ENCODE data around the gene GLIPR1L1. TPM values are rescaled to one million over a fixed set of nuclear protein-coding genes. Genes with fewer than 3 reads are reported as not detected.

Gene GLIPR1L1
- total RNA-seq, 1 donor from 2014 or later = not detected

DNA sequence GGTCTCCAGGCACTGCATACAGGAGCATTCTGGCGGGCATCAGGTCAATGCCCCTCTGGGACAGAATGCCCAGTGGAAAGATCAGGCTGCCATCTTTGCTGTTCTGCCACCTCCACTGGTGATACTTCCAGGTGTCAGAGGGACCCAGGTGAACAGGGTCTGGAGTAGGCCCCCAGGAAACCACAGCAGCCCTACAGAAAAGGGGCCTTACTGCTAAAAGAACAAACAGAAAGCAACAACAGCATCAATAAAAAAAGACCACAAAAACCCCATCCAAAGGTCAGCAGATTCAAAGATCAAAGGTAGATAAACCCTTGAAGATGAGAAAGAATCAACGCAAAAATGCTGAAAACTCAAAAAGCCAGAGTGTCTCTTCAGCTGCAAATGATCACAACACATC, 15.9 kb downstream of the GLIPR1L1 start:
- no peak for DNase-seq

DNA sequence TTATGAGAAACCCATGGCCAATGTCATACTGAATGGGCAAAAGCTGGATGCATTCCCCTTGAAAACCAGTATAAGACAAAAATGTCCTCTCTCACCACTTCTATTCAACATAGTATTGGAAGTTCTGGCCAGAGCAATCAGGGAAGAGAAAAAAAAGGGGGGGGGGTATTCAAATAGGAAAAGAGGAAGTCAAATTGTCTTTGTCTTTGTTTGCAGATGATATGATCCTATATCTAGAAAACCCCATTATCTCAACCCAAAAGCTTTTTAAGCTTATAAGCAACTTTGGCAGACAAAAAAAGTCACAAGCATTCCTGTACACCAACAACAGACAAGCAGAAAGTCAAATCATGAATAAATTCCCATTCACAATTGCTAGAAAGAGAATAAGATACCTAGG, 19.5 kb downstream of the GLIPR1L1 start:
- no peak for DNase-seq

DNA sequence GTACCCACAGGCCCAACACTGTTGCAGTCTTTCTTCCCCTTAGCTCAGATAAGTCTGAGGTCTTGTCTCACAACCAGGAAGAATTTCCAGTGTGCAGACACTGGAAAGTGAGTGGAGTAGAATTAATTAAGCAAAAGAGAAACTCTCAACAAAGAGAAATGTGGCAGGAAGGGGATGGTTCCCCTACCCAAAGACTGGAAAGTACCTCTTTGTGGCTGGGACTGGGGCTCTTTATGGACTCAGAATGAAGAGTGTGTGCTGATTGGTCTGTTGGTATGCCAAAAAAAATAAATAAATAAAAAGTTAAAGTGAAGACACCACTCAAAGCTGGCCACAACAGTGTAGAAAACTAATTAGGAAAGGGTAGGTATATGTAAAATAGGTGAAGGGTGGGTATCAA, 26.4 kb downstream of the GLIPR1L1 start:
- no peak for DNase-seq

DNA sequence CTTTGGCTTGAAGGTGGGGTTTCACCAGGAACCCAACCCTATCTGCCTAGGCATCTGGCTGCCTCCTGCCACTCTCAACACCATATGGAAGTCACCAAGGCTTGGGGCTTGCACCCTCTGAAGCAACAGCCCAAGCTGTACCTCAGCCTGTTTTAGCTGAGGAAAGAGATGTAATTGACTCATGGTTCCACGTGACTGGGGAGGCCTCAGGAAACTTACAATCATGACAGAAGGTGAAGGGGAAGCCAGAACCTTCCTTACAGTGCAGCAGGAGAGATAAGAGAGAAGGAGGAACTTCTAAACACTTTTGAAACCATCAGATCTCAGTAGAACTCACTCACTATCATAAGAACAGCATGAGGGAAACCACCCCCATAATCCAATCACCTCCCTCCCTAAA, 26.9 kb downstream of the GLIPR1L1 start:
- DNase-seq = no peak

DNA sequence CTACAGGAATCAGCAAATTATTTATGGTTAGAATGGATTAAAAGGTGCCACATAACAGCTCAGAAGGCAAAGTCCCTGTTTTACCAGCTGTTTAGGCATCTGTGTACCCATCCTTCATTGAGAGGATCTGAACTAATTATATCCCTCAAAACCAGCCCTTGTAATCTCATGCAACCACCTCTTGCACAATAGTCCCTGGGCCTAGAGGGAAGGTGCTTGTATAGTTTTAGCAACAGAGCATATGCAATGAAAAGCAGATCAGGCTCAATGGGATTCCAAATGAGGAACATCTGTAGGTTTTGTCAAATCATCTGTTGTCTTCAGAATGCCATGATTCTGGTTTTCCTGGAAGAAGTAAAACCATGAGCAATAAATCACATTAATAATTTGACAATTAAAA, 30.4 kb downstream of the GLIPR1L1 start:
- DNase-seq = no peak

DNA sequence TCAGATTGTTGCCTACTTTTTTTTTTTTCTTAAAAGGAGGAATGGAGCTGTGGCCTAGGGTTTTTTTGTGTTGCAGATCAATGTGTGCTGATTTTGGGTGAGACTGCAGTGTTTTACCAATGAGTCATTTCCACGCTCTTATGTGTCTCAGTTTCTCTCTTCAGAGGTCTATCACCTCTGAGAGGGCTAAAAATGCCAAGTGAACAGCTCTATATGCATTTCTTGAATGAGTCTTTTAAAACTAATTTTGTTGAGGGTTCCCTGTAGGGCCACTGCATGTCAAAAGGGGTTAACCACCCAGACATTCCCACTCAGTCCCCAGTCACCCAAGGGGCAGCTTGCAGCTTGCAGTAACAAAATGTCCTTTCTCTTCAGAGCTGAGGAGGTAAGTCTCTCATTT, 32.2 kb downstream of the GLIPR1L1 start:
- no peak for DNase-seq

DNA sequence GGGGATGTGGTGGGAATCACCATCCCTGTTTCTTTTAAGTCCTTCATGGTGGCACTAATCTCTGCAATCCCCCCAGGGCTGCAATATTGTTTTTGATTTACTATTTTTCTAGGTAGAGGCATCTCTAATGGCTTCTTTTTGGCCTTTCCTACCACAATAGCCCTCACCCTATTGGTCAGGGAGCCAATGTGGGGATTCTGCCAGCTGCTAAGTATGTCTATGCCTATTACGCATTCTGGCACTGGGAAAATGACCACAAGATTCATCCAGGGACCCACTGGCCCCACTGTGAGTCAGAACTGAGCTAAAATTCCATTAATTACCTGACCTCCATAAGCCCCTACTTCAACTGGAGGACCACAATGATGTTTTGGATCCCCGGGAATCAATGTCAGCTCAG, 40.5 kb downstream of the GLIPR1L1 start:
- no peak for DNase-seq

DNA sequence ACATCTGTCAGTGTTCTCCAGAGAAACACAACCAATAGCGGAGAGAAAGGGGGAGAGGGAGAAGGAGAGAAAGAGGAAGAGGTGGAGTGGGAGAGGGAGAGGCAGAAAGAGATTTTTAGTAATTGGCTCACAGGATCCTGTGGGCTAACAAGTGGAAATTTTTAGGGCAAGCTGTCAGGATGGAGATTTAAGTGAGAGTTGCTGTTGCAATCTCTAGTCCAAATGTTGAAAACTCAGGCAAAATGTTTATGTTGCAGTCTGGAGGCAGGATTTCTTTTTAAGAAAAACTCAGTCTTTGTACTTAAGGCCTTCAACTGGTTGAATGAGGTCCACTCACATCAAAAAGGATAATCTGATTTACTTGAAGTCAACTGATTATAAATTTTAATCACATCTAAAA, 43.9 kb downstream of the GLIPR1L1 start:
- DNase-seq = no peak

DNA sequence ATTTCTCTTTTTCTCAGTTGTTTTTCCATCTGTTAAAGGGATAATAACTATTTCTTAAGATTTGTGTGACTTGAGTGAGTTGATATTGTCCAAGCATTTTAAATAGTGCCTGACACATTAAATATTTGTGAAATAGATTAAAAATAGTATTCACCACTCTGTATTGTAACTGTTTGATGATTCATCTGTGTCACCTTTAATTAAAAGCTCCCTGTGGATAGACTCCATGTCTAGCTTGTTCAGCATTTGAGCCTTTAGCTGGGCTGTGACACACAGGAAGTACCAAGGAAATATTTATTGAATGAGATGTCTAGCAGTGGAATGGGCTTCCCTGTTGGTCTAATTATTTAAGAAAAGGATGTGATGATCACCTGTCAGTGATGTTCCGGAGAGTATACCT, 54.6 kb downstream of the GLIPR1L1 start:
- DNase-seq = no peak

DNA sequence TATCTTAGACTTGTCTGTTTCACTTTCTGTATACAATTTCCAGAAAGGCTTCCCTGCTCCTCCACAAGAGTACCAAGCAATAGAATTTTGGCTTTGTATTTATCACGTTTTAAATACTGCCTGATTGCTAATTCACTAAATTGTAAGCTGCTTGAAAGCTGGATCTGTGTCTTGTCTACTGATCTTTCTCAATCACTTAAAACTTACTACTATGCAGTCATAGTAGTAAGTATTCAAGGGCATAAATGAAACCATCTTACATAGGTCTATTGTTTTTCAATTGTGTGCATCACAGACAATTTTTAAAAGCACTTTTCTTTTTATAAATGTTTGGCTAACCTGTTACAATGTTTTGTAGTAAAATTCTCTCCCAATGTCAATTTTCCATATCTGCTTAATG, 55.2 kb downstream of the GLIPR1L1 start:
- DNase-seq = peak; percentile 1

DNA sequence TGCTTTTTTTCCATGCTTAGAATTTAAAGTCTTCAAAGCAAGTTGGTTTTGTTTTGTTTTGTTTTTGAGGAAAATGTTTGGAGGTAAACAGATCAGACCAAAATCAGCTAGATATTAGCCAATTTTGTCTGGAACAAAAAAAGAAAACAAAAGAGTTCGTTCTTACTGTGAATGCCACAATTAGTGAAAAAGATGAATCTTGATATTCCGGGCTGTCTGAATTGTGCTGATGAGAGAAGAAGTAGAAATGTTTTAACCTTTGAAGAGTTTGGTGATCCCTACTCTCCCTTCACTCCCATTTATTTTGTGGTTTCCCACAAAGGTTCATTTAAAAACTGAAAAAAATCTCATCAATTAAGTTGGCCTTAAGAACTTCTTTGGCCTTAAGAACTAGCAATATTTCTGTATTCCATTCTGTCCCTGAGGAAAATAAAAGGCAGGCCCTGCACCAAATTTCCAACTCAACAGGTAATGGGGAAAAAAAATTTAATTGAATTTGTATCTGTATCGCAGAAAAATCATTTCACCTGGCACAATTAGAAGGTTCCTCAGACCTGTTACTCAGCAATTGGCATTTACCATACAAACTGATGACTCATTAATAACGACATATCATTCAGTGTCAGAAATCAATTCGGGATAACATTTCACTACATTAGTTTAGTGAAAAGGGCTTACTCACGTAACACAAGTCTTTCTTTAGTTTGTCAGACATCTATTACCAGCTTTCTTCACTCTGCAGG, 55.9 kb downstream of the GLIPR1L1 start:
- DNase-seq = no peak

DNA sequence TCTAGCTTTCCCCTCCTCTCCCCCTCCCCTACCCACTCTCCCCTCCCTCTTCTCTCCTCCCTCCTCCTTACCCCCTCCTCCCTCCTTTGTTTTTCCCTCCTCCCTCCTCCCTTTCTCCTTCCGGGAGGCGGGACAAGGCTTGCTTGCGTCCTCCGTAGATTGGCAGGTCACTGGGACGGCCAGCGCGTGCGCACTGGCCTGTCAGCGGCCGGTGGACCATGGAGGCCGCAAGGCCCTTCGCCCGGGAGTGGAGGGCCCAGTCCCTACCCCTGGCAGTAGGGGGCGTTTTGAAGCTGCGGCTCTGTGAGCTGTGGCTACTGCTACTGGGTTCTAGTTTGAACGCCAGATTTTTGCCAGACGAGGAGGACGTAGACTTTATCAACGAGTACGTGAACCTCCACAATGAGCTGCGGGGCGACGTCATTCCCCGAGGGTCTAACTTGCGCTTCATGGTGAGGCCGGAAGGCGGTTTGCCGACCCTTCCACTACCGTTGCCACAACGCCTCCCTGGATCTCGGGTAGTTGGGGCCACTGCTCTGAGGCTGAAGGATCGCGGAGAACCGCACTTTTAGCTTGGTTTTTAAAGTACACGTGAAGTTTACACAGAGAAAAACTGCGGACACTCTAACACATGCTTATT, 56.5 kb downstream of the GLIPR1L1 start, which contains the start of gene GLIPR1L2:
GLIPR1L2 (plus strand) TSS at position 191 of the 640 bp plus-strand sequence; CDS start at position 219, 28 bp downstream.
- DNase-seq = peak; percentile 98

DNA sequence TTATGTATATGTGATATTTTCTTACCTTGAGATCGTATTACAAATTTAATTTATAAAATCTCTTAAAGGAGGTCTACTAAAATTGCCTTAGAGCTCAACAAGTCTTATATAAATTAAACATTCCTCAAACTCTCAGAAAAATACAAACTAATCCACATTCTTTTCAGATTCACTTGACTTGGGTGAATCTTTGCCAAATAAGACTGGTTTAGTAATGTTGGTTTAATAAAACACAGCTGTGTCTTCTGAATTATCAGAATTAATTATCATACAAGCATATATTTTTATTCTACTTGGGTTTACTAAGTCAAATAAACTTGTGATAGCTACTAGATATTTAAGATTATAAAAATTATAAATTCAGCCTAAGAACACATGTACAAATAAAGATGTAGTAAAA, 69.8 kb downstream of the GLIPR1L1 start:
- DNase-seq = no peak

DNA sequence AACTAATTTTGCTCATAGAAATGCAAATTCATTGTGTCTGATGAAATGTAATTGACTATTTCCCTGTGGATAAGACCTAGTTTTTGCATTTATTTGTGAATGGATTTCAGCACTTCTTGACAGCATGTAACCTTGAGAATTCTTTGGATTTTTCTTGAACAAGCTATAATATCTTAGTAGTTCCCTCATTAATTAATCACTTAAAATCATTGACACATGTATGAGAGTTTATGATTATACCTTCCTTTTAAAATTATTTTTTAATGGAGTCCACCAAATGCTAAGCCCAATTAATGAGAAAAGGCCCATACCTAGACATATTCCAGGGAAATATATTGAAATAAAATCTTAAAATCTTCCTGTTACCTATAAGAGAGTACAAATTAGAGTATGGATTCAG, 73.2 kb downstream of the GLIPR1L1 start:
- no peak for DNase-seq

DNA sequence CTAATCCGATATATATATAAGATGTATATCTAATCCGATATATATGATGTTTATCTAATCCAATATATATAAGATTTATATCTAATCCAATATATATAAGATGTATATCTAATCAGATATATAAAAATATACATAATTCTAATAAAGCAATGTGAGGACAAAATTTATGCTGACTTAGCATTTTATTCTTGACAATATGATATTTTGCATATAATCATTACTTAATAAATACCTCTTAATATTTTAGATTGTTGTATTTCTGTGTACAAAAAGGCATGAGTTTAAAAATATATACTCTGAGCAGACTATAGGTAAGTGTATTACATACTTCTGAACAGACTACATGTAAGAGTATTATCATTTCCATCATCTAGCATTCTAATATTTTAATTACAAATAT, 75.4 kb downstream of the GLIPR1L1 start:
- DNase-seq = no peak

DNA sequence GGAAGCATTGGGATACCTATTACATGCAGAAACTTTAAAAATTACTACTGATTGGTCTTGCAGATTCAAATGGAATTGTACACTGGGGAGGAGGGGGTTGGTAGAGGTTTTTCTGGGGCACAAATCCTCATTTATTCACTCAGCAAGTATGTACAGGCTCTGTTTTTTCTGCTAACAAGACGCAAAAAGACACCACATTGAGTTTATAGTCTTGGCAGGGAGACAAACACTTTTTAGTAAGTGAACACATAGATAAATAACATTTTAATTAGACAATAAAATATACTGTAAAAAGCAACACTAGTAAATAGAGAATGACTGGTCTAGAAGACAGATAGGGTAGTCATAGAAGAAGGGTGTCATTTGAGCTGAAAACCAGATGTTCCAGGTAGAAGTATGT, 80.2 kb downstream of the GLIPR1L1 start:
- DNase-seq = peak; percentile 1

DNA sequence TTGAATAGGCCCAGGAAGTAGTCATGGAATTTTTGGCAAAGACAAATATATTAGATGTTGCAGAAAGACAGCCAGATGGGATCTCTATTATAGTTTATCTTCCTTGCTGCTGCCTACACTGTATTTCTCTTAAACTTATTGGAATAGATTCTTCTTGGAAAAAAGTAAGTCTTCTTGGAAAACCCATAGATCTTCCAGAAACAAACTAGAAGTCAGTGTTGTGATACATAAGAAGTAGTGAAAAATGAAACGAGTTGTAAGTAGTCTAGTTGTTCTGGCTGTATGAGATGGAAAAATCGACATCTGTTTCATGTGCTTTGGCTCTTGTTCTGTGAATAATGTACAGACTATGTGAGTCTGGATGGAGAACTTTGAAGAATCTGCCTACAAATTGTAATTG, 85.4 kb downstream of the GLIPR1L1 start:
- peak; percentile 6 for DNase-seq

Other genes with a start within 250 kb of the GLIPR1L1 start
- gene KCNC2, start 124.8 kb upstream of the GLIPR1L1 start, total RNA-seq = 3.9 TPM
- 8.9 TPM for gene CAPS2, start 4.3 kb upstream of the GLIPR1L1 start, total RNA-seq
- gene GLIPR1L2, start 56.4 kb downstream of the GLIPR1L1 start, total RNA-seq = 2.8 TPM
- gene GLIPR1, start 146.1 kb downstream of the GLIPR1L1 start, total RNA-seq = 6.6 TPM
- gene KRR1, start 176.9 kb downstream of the GLIPR1L1 start, total RNA-seq = 78.9 TPM

Measured in tongue (tissue), 2 donors.